GM19099 (cell line): ENCODE results near the gene TMEM170A.

Experiments used
- POLR2A ChIP-seq: IDR thresholded peaks from 3 replicates; pipeline ENCODE4 v1.6.1; 2011; ENCODE audit warnings: low read depth; ENCODE audit not compliant: insufficient read length; ENCODE audit errors: extremely low read depth

The TMEM170A gene

GRCh38 chr16:75462806-75463205, 1.7 kb downstream of the TMEM170A start:
- TF ChIP-seq POLR2A = no peak

GRCh38 chr16:75461575-75461974, 2.9 kb downstream of the TMEM170A start:
- no peak for TF ChIP-seq POLR2A

GRCh38 chr16:75460446-75460845, 4.0 kb downstream of the TMEM170A start:
- no peak for TF ChIP-seq POLR2A

- no peak for TF ChIP-seq POLR2A
Measured at GRCh38 chr16:75459691-75460090, 4.8 kb downstream of the TMEM170A start.

GRCh38 chr16:75458439-75458838, 6.0 kb downstream of the TMEM170A start:
- no peak for TF ChIP-seq POLR2A

- TF ChIP-seq POLR2A = no peak
Measured at GRCh38 chr16:75458029-75458428, 6.5 kb downstream of the TMEM170A start.

- TF ChIP-seq POLR2A = no peak
Measured at GRCh38 chr16:75457485-75458021, 6.9 kb downstream of the TMEM170A start.

GRCh38 chr16:75456971-75457370, 7.5 kb downstream of the TMEM170A start:
- no peak for TF ChIP-seq POLR2A

GRCh38 chr16:75455677-75456076, 8.8 kb downstream of the TMEM170A start:
- TF ChIP-seq POLR2A = no peak

- no peak for TF ChIP-seq POLR2A
Measured at GRCh38 chr16:75452464-75453190, 11.9 kb downstream of the TMEM170A start.

GRCh38 chr16:75446416-75446815, 18.1 kb downstream of the TMEM170A start:
- no peak for TF ChIP-seq POLR2A

- no peak for TF ChIP-seq POLR2A
Measured at GRCh38 chr16:75445298-75445697, 19.2 kb downstream of the TMEM170A start.

GRCh38 chr16:75443298-75443697, 21.2 kb downstream of the TMEM170A start:
- TF ChIP-seq POLR2A = no peak

GRCh38 chr16:75433732-75434413, 30.6 kb downstream of the TMEM170A start:
- no peak for TF ChIP-seq POLR2A

- peak; percentile 76 for TF ChIP-seq POLR2A
Measured at GRCh38 chr16:75432828-75433731, 31.4 kb downstream of the TMEM170A start, which contains the start of gene CFDP1. Gene CFDP1, minus strand, starts transcription at chr16:75433503. Its CDS starts 151 bp downstream, at chr16:75433352.
